Rectal smooth muscle tissue (tissue), 1 donor: Measurements from ENCODE around the gene P4HTM.
"Not testable (repeated sequence)": the region's sequence is repeated elsewhere in the genome, so short reads cannot be mapped to it uniquely, and the experiment has no call there.

Experiments used
- H3K27ac ChIP-seq: one replicate; pipeline ENCODE4 v1.7.0; 2013; ENCODE audit warnings: low read depth, low read length, inconsistent platforms
- H3K27me3 ChIP-seq: one replicate; pipeline ENCODE4 v1.7.0; 2013; ENCODE audit warnings: low read length; ENCODE audit not compliant: control insufficient read depth, insufficient read depth
- H3K36me3 ChIP-seq: one replicate; pipeline ENCODE4 v1.7.0; 2013; ENCODE audit warnings: low read length; ENCODE audit not compliant: control insufficient read depth, insufficient read depth
- H3K4me1 ChIP-seq: one replicate; pipeline ENCODE4 v1.7.0; 2013; ENCODE audit warnings: low read length; ENCODE audit not compliant: control insufficient read depth, insufficient read depth
- H3K4me3 ChIP-seq: one replicate; pipeline ENCODE4 v1.7.0; 2013; ENCODE audit warnings: low read length
- H3K9ac ChIP-seq: one replicate; pipeline ENCODE4 v1.7.0; 2013; ENCODE audit warnings: low read length

The P4HTM gene

DNA sequence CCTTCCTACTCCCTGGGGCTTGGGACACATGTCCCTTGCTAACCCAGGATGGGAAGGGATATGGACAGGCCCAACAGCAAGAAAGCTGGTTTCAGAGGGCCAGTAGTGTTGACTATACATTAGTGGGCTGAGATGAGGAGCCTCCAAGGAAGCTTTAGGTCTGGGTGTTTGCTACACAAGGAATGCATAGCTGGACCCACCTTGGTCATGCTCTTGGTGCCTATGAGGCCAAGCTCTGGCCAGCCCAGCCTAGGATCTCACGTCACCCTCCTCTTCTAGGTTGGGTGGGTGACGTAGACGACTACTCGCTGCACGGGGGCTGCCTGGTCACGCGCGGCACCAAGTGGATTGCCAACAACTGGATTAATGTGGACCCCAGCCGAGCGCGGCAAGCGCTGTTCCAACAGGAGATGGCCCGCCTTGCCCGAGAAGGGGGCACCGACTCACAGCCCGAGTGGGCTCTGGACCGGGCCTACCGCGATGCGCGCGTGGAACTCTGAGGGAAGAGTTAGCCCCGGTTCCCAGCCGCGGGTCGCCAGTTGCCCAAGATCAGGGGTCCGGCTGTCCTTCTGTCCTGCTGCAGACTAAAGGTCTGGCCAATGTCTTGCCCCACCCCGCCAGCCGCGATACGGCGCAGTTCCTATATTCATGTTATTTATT, 16.5 kb downstream of the P4HTM start:
- Histone ChIP-seq H3K27ac (peak overlapping the region; percentile 99), H3K36me3 (peaks cover 2% of the 10 kb centered on the region), H3K4me3 (peak overlapping the region; percentile 95), H3K4me1 (peaks cover 3% of the 10 kb centered on the region), H3K9ac (peak overlapping the region; percentile 54), H3K27me3 (no peaks in the 10 kb centered on the region)

DNA sequence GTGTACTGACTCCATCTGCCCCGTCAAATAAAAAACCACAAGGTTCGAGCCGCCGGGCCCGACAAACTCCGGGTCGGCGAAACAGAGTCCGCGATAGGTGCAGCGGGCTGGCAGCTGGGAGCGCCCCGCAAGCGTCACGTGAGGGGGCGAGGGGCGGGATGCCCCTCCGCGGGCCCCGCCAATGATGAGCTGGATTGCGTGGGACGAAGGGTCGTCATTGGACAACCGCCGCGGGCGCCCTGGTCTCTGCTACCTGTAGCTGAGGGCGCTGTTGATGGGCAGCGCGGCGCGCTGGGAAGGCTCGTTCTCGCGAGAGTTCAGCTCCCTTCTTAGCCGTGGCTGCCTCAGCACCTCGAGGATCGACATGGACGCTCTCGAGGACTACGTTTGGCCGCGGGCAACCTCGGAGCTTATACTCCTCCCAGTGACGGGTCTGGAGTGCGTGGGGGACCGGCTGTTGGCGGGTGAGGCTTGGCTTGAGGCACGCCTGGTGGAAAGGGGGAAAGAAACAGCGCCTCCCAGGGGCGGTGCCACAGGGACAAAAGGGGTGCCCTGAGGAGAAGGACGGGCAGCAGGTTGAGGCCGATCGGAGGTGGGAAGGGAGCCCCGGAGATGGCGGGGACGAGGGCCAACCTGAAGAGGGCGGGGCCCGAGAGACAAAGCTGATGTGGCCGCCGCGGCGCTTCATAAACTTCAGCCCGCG, 17.2 kb downstream of the P4HTM start, which contains the start of gene WDR6:
Gene WDR6 (plus strand): TSS at position 324 of the 703 bp plus-strand sequence. CDS start 41 bp downstream, at position 365.
- peaks cover 3% of the 10 kb centered on the region for H3K4me1 ChIP-seq
- H3K9ac ChIP-seq, result peak within 1 kb of the TSS; percentile 88
- H3K27me3 ChIP-seq, result no peaks in the 10 kb centered on the region
- peaks cover 9% of the 10 kb centered on the region for H3K36me3 ChIP-seq
- H3K27ac ChIP-seq, result peak within 1 kb of the TSS; percentile 99
- peak within 1 kb of the TSS; percentile 95 for H3K4me3 ChIP-seq

DNA sequence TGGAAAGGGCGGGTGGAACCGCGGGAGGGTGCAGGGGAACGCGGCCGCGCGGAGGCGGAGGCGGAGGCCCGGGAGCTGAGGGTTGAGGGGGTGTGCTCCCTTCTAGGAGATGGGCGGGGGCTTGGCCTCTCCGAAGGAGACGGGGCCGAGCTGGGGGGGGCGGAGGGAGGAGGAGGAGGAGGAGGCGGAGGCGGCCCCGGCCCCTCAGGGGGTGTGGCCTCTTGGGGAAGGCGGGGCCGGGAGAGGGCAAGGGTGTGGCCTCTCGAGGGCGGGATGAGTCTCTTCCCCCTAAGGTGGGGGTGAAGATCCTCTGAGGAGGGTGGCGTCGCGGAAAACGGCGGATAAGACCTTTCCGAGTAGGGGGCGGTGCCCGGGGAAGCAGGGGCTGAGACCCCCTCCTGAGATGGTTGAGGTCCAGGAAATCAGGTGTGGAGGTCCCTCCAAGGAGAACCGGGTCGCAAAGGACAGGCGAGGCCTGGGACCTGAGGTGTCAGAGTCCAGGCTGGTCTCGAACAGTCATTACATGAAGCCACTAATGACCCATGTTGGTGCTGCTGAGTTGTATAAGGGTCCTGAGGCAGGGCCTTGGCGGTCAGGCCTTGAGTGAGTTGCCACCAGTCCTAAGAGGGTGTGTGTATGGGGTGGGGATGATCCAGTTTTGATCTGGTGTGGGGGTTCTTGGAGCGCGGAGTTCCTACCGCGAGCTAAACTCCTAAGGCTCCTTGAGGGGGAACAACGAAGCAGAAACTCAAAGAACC, 17.9 kb downstream of the P4HTM start:
- Histone ChIP-seq H3K27me3 (no peaks in the 10 kb centered on the region), H3K36me3 (peaks cover 9% of the 10 kb centered on the region), H3K9ac (peak overlapping the region; percentile 88), H3K4me1 (peaks cover 3% of the 10 kb centered on the region), H3K27ac (peak overlapping the region; percentile 99), H3K4me3 (peak overlapping the region; percentile 95)

DNA sequence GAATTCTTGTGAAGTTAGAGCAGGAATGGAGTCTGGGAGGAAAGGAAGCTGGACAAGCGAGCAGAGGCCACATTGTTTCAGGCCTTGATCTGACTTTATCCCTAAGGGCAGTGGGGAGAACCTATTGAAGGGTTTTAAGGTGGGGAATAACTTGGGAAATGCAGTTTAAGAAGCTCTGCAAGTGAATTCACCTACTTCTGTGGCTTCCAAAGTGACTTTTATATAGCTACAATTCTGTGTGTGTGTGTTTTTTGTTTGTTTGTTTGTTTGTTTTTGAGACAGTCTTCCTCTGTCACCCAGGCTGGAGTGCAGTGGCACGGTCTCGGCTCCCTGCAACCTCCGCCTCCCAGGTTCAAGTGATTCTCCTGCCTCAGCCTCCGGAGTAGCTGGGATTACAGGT, 18.6 kb downstream of the P4HTM start:
- H3K4me1 ChIP-seq, H3K36me3 ChIP-seq, H3K27me3 ChIP-seq, H3K9ac ChIP-seq: not testable (repeated sequence)
- Histone ChIP-seq H3K27ac (peak overlapping the region; percentile 99), H3K4me3 (peak overlapping the region; percentile 95)

DNA sequence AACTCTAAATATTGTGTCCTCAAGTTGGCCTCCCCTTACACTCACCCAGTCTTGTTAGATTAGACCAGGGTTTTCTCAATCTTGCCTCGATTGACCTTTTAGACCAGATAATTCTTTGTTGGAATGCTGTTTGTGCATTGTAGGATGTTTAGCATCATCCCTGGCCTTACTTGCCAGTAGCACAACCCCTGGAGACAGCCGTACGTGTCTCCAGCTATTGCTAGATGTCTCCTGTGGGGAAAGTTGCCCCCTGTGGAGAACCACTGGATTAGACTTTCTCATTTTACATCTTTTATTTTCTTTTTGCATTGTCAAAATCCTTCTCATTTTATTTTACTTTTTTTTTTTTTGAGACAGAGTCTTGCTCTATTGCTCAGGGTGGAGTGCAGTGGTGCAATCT, 19.4 kb downstream of the P4HTM start:
- H3K27me3 ChIP-seq, result no peaks in the 10 kb centered on the region
- peaks cover 9% of the 10 kb centered on the region for H3K36me3 ChIP-seq
- H3K27ac ChIP-seq, result no peak overlapping the region
- H3K4me3 ChIP-seq, result no peak overlapping the region
- peaks cover 3% of the 10 kb centered on the region for H3K4me1 ChIP-seq
- no peak overlapping the region for H3K9ac ChIP-seq

DNA sequence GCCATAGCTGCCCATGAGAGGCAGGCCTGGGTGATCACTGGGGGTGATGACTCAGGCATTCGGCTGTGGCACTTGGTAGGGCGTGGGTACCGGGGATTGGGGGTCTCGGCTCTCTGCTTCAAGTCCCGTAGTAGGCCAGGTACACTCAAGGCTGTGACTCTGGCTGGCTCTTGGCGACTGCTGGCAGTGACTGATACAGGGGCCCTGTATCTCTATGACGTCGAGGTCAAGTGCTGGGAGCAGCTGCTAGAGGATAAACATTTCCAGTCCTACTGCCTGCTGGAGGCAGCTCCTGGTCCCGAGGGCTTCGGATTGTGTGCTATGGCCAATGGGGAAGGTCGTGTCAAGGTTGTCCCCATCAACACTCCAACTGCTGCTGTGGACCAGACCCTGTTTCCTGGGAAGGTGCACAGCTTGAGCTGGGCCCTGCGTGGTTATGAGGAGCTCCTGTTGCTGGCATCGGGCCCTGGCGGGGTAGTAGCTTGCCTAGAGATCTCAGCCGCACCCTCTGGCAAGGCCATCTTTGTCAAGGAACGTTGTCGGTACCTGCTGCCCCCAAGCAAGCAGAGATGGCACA, 22.5 kb downstream of the P4HTM start:
- Histone ChIP-seq H3K4me3 (no peak overlapping the region), H3K36me3 (peaks cover 31% of the 10 kb centered on the region), H3K9ac (no peak overlapping the region), H3K27ac (no peak overlapping the region), H3K4me1 (peaks cover 5% of the 10 kb centered on the region), H3K27me3 (no peaks in the 10 kb centered on the region)

DNA sequence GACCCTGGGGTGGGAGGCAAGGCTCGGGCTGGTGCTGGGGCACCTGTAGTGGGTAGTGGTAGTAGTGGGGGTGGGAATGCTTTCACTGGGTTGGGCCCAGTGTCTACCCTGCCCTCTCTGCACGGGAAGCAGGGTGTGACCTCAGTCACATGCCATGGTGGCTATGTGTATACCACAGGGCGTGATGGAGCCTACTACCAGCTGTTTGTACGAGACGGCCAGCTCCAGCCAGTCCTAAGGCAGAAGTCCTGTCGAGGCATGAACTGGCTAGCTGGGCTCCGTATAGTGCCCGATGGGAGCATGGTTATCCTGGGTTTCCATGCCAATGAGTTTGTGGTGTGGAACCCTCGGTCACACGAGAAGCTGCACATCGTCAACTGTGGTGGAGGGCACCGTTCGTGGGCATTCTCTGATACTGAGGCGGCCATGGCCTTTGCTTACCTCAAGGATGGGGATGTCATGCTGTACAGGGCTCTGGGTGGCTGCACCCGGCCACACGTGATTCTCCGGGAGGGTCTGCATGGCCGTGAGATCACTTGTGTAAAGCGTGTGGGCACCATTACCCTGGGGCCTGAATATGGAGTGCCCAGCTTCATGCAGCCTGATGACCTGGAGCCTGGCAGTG, 23.2 kb downstream of the P4HTM start:
- H3K27me3 ChIP-seq, result no peaks in the 10 kb centered on the region
- peaks cover 31% of the 10 kb centered on the region for H3K36me3 ChIP-seq
- H3K4me1 ChIP-seq, result peaks cover 7% of the 10 kb centered on the region
- H3K27ac ChIP-seq, result no peak overlapping the region
- no peak overlapping the region for H3K4me3 ChIP-seq
- H3K9ac ChIP-seq, result no peak overlapping the region

DNA sequence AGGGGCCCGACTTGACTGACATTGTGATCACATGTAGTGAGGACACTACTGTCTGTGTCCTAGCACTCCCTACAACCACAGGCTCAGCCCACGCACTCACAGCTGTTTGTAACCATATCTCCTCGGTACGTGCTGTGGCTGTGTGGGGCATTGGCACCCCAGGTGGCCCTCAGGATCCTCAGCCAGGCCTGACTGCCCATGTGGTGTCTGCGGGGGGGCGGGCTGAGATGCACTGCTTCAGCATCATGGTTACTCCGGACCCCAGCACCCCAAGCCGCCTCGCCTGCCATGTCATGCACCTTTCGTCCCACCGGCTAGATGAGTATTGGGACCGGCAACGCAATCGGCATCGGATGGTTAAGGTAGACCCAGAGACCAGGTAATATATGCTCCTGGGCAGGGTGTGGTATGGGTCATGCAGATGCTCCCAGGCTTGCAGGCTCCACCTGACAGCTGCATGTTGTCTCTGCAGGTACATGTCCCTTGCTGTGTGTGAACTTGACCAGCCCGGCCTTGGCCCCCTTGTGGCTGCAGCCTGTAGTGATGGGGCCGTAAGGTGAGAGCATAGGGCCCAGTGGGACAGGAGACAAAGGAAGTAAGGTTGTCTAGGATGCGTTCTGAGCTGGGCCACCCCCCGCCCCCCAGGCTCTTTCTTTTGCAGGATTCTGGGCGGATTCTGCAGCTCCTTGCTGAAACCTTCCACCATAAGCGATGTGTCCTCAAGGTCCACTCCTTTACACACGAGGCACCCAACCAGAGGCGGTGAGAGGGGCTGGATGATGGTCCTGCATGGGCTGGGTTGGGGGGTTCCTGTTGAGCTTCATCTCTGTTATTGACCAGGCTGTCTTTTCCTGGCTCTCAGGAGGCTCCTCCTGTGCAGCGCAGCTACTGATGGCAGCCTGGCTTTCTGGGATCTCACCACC, 24.0 kb downstream of the P4HTM start:
- Histone ChIP-seq H3K4me1 (peaks cover 5% of the 10 kb centered on the region), H3K27me3 (no peaks in the 10 kb centered on the region), H3K36me3 (peaks cover 31% of the 10 kb centered on the region), H3K4me3 (no peak overlapping the region), H3K9ac (no peak overlapping the region), H3K27ac (no peak overlapping the region)

DNA sequence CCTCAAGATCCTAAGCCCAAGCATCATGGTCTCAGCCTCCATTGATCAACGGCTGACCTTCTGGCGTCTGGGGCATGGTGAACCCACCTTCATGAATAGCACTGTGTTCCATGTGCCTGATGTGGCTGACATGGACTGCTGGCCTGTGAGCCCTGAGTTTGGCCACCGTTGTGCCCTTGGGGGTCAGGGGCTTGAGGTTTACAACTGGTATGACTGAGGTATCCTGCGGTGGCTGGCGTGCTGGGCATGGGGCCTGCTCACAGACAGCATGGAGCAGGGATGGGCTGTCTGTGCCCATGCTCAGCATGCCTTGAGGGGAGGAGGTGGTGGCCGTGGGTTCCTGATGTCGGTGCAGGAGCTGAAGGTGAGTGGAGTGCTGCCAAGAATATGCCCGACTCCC, 25.0 kb downstream of the P4HTM start:
- Histone ChIP-seq H3K27me3 (no peaks in the 10 kb centered on the region), H3K27ac (no peak overlapping the region), H3K4me1 (peaks cover 5% of the 10 kb centered on the region), H3K36me3 (peaks cover 31% of the 10 kb centered on the region), H3K9ac (no peak overlapping the region), H3K4me3 (no peak overlapping the region)

DNA sequence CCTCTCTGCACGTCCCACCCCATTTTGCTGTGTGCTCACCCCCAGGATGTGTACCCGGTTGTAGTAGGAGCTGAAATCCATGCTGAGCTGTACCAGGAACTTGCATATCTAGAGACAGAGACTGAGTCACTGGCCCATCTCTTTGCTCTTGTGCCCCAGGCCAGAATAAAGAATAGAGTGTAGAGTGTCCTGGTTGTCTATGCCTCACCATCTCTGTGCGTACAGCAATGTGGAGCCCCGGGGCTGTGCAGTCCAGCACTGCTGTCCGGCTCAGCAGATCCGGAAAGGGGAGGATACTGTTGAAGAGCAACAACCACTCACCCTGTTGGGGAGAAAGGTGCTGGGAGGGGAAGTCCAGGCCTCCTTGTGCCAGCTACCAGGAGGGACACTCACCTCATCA, 25.7 kb downstream of the P4HTM start:
- H3K27me3 ChIP-seq, result no peaks in the 10 kb centered on the region
- H3K36me3 ChIP-seq, result peaks cover 31% of the 10 kb centered on the region
- peaks cover 12% of the 10 kb centered on the region for H3K4me1 ChIP-seq
- H3K4me3 ChIP-seq, result no peak overlapping the region
- H3K27ac ChIP-seq, result no peak overlapping the region
- H3K9ac ChIP-seq, result no peak overlapping the region

DNA sequence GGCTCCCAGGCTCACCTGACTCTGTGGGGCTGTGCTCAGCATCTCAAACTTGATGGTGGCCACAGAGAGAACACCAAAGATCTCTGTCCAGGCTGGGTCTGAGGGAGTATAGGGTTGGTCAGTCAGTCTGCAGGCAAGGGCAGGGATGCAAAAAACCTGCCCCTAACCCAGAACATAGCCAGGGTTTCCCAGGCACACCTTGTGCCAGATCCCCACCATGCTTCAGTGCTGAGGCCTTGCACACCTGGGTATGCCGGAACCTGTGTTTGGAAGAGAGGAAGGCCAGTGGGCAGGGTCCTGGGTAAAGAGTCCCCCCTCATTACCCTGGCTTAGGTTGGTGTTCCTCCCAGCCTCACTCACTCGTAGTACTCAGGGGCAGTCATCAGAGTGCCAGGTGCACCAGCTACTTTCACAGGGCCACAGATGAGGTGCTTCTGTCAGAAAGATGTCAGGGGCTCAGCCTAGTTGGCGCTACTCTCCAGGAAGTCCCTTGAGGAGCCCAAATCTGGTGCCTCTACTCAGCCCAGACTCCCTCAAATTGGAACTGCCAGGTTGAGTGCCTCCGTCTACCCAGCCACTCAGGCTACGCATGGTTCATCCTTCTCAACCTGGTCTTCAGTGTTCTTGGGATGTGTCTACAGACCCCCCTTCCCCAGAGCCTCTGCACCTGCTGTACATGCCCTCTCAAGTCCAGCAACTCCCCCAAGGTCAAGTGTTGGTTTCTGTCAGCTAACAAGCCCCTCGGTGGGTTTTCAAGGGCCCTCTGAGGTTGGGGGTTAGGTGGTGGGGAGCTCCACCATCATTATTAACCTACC, 26.6 kb downstream of the P4HTM start:
- Histone ChIP-seq H3K9ac (no peak overlapping the region), H3K36me3 (peaks cover 28% of the 10 kb centered on the region), H3K27me3 (no peaks in the 10 kb centered on the region), H3K27ac (no peak overlapping the region), H3K4me3 (no peak overlapping the region), H3K4me1 (peaks cover 12% of the 10 kb centered on the region)
